Vagina (tissue), 2 donors: ENCODE data around the gene NSUN2.

Source experiments
- CTCF ChIP-seq, 3 experiments: fragments of 450-650 bp in 2 of 3; fragments of 200-600 bp in 1 of 3; sonication (generic) in 1 of 3; IDR thresholded peaks; one replicate each; pipeline ENCODE4 v1.5.1; 2017 to 2019; ENCODE audit warnings: antibody characterized with exemption in 3 of 3, mild to moderate bottlenecking in 2 of 3, moderate library complexity in 2 of 3
- POLR2A ChIP-seq, 2 donors: fragments of 450-650 bp; IDR thresholded peaks; one replicate each; pipeline ENCODE4 v1.6.1; 2017; ENCODE audit warnings: antibody characterized with exemption in 2 of 2, mild to moderate bottlenecking in 2 of 2, moderate library complexity in 2 of 2

- no peak for TF ChIP-seq CTCF (IDR thresholded peaks at IDR 0.05)
- no peak for TF ChIP-seq POLR2A (IDR thresholded peaks at IDR 0.05)
Measured at GRCh38 chr5:6616632-6617031, 16.2 kb downstream of the NSUN2 start.
